Suprapubic skin (tissue), 4 donors: Measurements from ENCODE around the gene CMTM7.

Experiments
- CTCF ChIP-seq, 2 donors: fragments of 200-600 bp in 1 of 2; fragments of 450-650 bp in 1 of 2; sonication (generic) in 1 of 2; IDR thresholded peaks; one replicate each; pipeline ENCODE4 v1.5.1; 2016 to 2019; ENCODE audit warnings: antibody characterized with exemption in 2 of 2, mild to moderate bottlenecking in 1 of 2, moderate library complexity in 1 of 2
- EP300 ChIP-seq: sonication (generic); formaldehyde crosslinking; IDR thresholded peaks from one replicate; pipeline ENCODE4 v1.6.1; 2017; ENCODE audit warnings: antibody characterized with exemption
- POLR2A ChIP-seq, 2 donors: fragments of 450-650 bp; IDR thresholded peaks; one replicate each; pipeline ENCODE4 v1.6.1; 2017; ENCODE audit warnings: antibody characterized with exemption in 2 of 2, mild to moderate bottlenecking in 2 of 2, moderate library complexity in 2 of 2
- POLR2AphosphoS5 ChIP-seq, 3 donors: sonication (generic); formaldehyde crosslinking; IDR thresholded peaks; one replicate each; pipeline ENCODE4 v1.6.1; 2017; ENCODE audit warnings: antibody characterized with exemption in 3 of 3

- TF ChIP-seq POLR2A (IDR thresholded peaks at IDR 0.05) (no peak), CTCF (IDR thresholded peaks at IDR 0.05) (no peak), POLR2AphosphoS5 (IDR thresholded peaks at IDR 0.05) (no peak), EP300 (no peak)
These were observed 13.1 kb downstream of the CMTM7 start for GRCh38 chr3:32404714-32405113.
